HG03457 (cell line): ENCODE results near the gene FAM229B.

Source experiments
- ATAC-seq: cut with Tn5 transposase; IDR thresholded peaks from one replicate; pipeline ENCODE4 v1.9.1; 2021; ENCODE audit warnings: moderate number of reproducible peaks; ENCODE audit not compliant: unreplicated experiment

FAM229B gene

GRCh38 chr6:112139052-112139451 lies 51.7 kb downstream of the FAM229B start:
- no peak for ATAC-seq

GRCh38 chr6:112141707-112142106 lies 54.3 kb downstream of the FAM229B start:
- ATAC-seq: no peak

DNA sequence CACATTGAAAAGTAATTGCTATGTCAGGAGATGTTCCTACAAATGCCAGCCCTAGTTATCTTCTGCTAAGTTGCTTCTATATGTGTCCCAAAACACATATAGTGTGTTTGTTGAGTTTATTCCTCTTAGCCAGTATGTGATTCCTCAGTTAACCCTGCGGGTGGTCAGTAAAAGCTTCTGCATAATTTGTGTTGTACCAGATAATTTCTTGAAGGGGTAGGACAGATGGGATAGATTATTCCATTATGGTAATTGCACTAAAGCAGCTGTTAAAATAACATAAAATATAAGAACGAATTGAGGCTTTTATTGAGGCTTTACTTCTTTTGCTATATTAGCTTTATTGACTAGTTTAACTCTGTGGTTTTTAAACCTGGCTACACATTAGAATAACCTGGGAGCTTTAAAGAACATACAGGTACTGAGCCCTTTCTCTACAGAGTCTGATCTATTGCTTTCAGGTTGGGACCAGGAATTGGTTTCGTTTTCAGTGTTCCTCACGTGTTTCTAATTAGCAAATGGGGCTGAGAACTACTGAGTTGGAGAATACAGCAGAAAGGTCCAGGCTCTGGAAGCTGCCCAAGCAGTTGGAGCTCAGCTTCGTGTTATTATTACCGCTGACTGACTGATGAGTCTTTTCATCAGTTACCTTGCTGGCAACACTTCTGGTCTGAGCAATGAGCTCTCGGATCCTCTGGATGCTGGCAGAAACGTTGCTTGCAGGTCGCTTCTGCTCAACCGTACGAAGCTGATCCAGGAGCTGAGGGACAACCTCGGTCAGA lies 56.9 kb downstream of the FAM229B start:
- ATAC-seq: no peak

DNA sequence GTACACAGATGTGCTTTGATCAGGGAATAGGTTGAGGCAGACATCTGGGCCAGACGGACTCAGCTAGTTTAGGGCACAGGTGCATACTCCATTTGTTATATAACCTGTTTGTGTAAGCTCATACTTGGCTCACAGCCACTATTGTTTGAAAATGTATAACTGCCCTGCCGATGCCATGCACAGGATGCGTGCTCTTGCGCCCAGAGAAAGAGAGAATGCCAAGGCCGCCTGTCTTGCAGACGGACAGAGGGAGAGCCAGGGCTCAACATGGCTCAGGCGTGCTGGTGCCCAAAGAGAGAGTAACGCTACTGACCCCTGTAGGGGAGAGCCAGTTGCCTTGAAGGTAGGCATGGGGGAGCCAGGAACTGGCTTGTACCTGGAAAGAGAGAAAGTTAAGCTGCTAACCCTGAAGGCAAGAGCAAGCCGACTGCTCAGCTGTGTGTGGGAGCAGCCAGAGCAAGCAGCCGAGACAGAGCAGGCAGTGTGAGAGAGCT lies 57.7 kb downstream of the FAM229B start:
- no peak for ATAC-seq

- no peak for ATAC-seq
Measured at GRCh38 chr6:112148103-112148502, 60.7 kb downstream of the FAM229B start.

- ATAC-seq: no peak
Measured at GRCh38 chr6:112149236-112149635, 61.8 kb downstream of the FAM229B start.

DNA sequence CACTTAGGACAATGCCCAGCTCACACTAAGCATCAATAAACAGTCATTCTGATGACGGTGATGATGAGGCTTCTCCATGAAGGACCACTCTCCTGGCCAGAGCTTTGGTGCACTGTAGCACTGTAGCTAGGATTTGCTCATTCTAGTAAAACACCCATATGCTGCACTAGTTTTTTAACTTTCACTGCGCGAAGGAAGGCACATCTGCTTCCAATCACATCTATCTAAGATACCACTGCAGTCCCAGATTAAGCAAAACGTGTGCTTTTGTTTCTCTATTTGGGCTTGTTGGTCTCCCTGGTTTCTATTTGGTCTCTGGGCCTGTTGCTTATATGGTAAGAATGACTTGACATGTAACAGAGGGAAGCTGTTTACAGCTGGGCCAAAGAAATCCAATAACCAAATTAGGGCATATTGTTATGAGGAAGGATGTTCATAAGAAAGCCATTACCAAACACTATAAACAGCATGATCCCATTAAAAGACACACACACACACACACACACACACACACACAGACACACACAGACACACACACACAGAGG lies 62.4 kb downstream of the FAM229B start:
- no peak for ATAC-seq

DNA sequence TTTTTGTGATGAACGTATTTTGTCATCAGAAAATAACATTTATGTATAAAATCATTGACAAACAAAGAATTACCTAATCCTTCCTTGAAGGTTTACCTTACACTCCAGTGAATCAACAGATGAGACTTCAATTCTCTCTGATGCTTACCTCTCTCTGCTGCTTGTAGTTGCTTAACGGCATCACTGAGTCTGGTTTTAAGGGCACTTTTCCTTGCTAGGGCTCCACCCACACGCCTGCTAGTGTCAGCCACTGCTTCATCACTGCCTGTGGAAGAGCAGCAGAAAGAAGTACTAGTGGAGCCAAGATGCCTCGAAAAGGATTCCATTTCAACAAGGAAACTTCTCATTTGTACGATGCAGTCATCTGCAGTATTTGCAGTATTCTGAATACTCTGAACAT lies 63.0 kb downstream of the FAM229B start:
- no peak for ATAC-seq
